WTC11 (cell line): Measurements from ENCODE around the gene TGFBI. TPM values are rescaled to one million over a fixed set of nuclear protein-coding genes. Genes with fewer than 3 reads are reported as not detected.
A peak's percentile ranks its signal among the peaks of the same experiment; 100 is the strongest.

Experiments
- ATAC-seq: fragments of 200-7000 bp; cut with Tn5 transposase; 2 replicates; pipeline ENCODE4 v1.10.0; 2021; ENCODE audit warnings: mild to moderate bottlenecking, moderate library complexity
- CTCF ChIA-PET: fragments of 300-600 bp; sonication (Branson Sonifier 250); formaldehyde crosslinking; loops from one replicate; lab custom pipeline; 2021; ENCODE audit warnings: antibody characterized with exemption; lab: Charles Lee
- POLR2A ChIA-PET: fragments of 350-600 bp; sonication (Branson Sonifier 250); formaldehyde crosslinking; loops from one replicate; lab custom pipeline; 2021; ENCODE audit warnings: antibody characterized with exemption; lab: Charles Lee
- DNase-seq: peaks from one replicate; pipeline ENCODE4 v3.0.0; 2021; ENCODE audit warnings: low spot score
- H3K27ac Mint-ChIP-seq: 2 replicates; pipeline ENCODE4 v1.8.0; 2021; ENCODE audit warnings: mixed read lengths
- H3K27me3 Mint-ChIP-seq: 2 replicates; pipeline ENCODE4 v1.8.0; 2021; ENCODE audit warnings: low read depth, mild to moderate bottlenecking, moderate library complexity, mixed read lengths
- H3K36me3 Mint-ChIP-seq: 2 replicates; pipeline ENCODE4 v1.8.0; 2021; ENCODE audit warnings: mixed read lengths
- H3K4me1 Mint-ChIP-seq: 2 replicates; pipeline ENCODE4 v1.8.0; 2022; ENCODE audit warnings: mixed read lengths
- H3K4me3 Mint-ChIP-seq: 2 replicates; pipeline ENCODE4 v1.8.0; 2021; ENCODE audit warnings: mild to moderate bottlenecking, moderate library complexity, mixed read lengths
- H3K9me3 Mint-ChIP-seq: 2 replicates; pipeline ENCODE4 v1.8.0; 2021; ENCODE audit warnings: mixed read lengths
- ATF1 ChIP-seq: sonication (generic); formaldehyde crosslinking; IDR thresholded peaks from 2 replicates; pipeline ENCODE4 v1.8.1; 2023; ENCODE audit warnings: mild to moderate bottlenecking, moderate library complexity, missing genetic modification reagents
- ATF6 ChIP-seq: sonication (generic); formaldehyde crosslinking; IDR thresholded peaks from 2 replicates; pipeline ENCODE4 v1.8.1; 2023; ENCODE audit warnings: mild to moderate bottlenecking, missing genetic modification reagents
- CDX4 ChIP-seq: fragments of 250-450 bp; sonication (Bioruptor Pico); IDR thresholded peaks from 2 replicates; pipeline ENCODE4 v1.9.0; 2021; ENCODE audit warnings: moderate library complexity, mild to moderate bottlenecking, inconsistent platforms, borderline replicate concordance
- ELF4 ChIP-seq: sonication (generic); formaldehyde crosslinking; IDR thresholded peaks from 2 replicates; pipeline ENCODE4 v1.8.1; 2022; ENCODE audit warnings: low read depth, mild to moderate bottlenecking, moderate library complexity, missing genetic modification reagents
- ESRRA ChIP-seq: sonication (generic); formaldehyde crosslinking; IDR thresholded peaks from 2 replicates; pipeline ENCODE4 v1.8.1; 2022; ENCODE audit warnings: mild to moderate bottlenecking, missing genetic modification reagents, borderline replicate concordance
- GABPB1 ChIP-seq: sonication (generic); formaldehyde crosslinking; IDR thresholded peaks from 2 replicates; pipeline ENCODE4 v1.8.1; 2023; ENCODE audit warnings: mild to moderate bottlenecking, missing genetic modification reagents
- MXD4 ChIP-seq: fragments of 250-450 bp; sonication (Bioruptor Pico); IDR thresholded peaks from 2 replicates; pipeline ENCODE4 v1.8.0; 2021; ENCODE audit warnings: mild to moderate bottlenecking, moderate library complexity, borderline replicate concordance
- NFATC4 ChIP-seq: fragments of 250-450 bp; sonication (Bioruptor Pico); IDR thresholded peaks from 2 replicates; pipeline ENCODE4 v1.9.0; 2021; ENCODE audit warnings: mild to moderate bottlenecking
- NR3C1 ChIP-seq: sonication (generic); formaldehyde crosslinking; conservative IDR thresholded peaks from 2 replicates; pipeline ENCODE4 v1.8.1; 2023; ENCODE audit warnings: low read depth, mild to moderate bottlenecking, missing genetic modification reagents
- OVOL2 ChIP-seq: fragments of 250-450 bp; sonication (Bioruptor Pico); IDR thresholded peaks from 2 replicates; pipeline ENCODE4 v1.9.0; 2021; ENCODE audit warnings: mild to moderate bottlenecking, borderline replicate concordance
- PRRX2 ChIP-seq: fragments of 250-450 bp; sonication (Bioruptor Pico); IDR thresholded peaks from 2 replicates; pipeline ENCODE4 v1.8.0; 2021; ENCODE audit warnings: mild to moderate bottlenecking
- RORB ChIP-seq: fragments of 250-450 bp; sonication (Bioruptor Pico); IDR thresholded peaks from 2 replicates; pipeline ENCODE4 v1.9.0; 2021; ENCODE audit warnings: mild to moderate bottlenecking
- SMAD3 ChIP-seq: sonication (generic); formaldehyde crosslinking; IDR thresholded peaks from 2 replicates; pipeline ENCODE4 v1.8.0; 2022; ENCODE audit warnings: missing genetic modification reagents, mild to moderate bottlenecking, borderline replicate concordance
- SMAD4 ChIP-seq: sonication (generic); formaldehyde crosslinking; IDR thresholded peaks from 2 replicates; pipeline ENCODE4 v1.8.0; 2022; ENCODE audit warnings: mild to moderate bottlenecking, missing genetic modification reagents
- TCF7 ChIP-seq: sonication (generic); formaldehyde crosslinking; IDR thresholded peaks from 2 replicates; pipeline ENCODE4 v1.8.0; 2022; ENCODE audit warnings: mild to moderate bottlenecking, low read depth, missing genetic modification reagents, moderate library complexity
- ZNF671 ChIP-seq: fragments of 250-450 bp; sonication (Bioruptor Pico); IDR thresholded peaks from 2 replicates; pipeline ENCODE4 v1.8.0; 2021; ENCODE audit warnings: mild to moderate bottlenecking
- total RNA-seq: library from RNA; stranded (reverse); gene quantifications from 3 replicates; pipeline ENCODE4 v1.2.3, GENCODE V29; 2021
- TF ChIP-seq, protein P1 (sequence below): fragments of 250-450 bp; sonication (Bioruptor Pico); IDR thresholded peaks from 2 replicates; pipeline ENCODE4 v1.9.0; 2021; ENCODE audit warnings: mild to moderate bottlenecking
- TF ChIP-seq, protein P2 (sequence below): fragments of 250-450 bp; sonication (Bioruptor Pico); IDR thresholded peaks from 2 replicates; pipeline ENCODE4 v1.9.0; 2021; ENCODE audit warnings: mild to moderate bottlenecking, borderline replicate concordance

The TGFBI gene
- total RNA-seq, 1 experiment from 2014 or later: 7.2 TPM

DNA sequence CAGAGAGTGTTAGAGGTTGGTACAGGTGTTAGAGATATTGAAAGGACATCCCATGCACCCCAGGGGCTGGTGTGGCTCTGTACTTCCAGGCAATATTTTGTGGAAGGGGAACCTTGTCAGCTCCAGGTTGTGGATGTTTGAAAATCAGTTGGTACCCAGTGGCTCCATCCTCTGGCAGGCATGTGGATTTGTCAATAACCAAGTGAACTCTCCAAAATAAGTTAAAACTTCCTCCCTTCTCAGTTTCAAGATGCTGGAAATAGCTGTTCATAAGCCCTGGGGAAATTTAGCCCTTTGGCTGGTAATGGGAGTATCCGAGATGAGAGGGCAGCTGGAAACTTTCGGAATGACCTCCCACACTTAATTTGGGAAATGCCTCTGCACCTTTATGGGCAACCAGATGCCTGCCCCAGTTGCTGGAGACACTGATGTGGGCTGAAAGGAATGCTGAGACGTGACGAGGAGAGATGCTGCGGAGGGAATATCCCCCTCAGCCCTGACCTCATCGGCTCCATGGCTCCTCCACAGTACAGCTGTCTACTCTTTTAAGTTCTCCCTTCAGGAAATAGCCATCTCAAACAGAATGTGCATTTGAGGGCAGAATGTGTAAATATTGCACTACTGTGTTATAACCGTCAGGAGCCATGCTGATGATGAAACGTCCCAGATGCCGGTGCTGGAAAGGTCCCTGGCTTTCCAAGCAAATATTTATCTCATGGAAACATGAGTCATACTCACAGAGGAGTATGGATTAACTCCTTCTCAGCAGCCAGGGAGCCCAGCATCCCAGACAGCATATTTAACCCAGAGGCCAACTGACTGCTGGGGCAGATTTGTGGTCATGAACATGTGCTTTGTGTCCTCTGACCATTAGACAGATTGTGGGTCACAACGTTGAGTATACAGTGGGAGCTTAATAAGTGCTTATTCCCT, 29.5 kb downstream of the TGFBI start:
- CTCF ChIA-PET: interaction anchor here (0.6 to 2.2 kb wide), 48 partner anchors 9 to 592 kb away, joined by 3 to 33 read pairs (median 6); partner anchors contain the start of genes SMAD5, SMIM32 and TGFBI
- TF ChIP-seq MXD4 (CRISPR knock-in tag): no peak
- TF ChIP-seq ESRRA (CRISPR knock-in tag): no peak
- peak; percentile 99 for TF ChIP-seq GABPB1 (CRISPR knock-in tag)
- TF ChIP-seq, protein P1, sequence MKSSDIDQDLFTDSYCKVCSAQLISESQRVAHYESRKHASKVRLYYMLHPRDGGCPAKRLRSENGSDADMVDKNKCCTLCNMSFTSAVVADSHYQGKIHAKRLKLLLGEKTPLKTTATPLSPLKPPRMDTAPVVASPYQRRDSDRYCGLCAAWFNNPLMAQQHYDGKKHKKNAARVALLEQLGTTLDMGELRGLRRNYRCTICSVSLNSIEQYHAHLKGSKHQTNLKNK (CRISPR knock-in tag): no peak
- TF ChIP-seq ELF4: no peak
- no peak for TF ChIP-seq NR3C1 (CRISPR knock-in tag)
- TF ChIP-seq, all 79 proteins: peak for 1
- Mint-ChIP-seq H3K27me3 (no peaks in the 10 kb centered on the region), H3K36me3 (no peaks in the 10 kb centered on the region), H3K9me3 (no peaks in the 10 kb centered on the region), H3K4me3 (no peak overlapping the region), H3K4me1 (peaks cover 16% of the 10 kb centered on the region), H3K27ac (no peak overlapping the region)
- DNase-seq (peak; percentile 33), ATAC-seq (peak; percentile 62)
- POLR2A ChIA-PET: interaction anchor here (0.9 kb wide), 1 partner anchor 81 kb away, joined by 3 read pairs; no protein-coding TSS in a partner anchor

DNA sequence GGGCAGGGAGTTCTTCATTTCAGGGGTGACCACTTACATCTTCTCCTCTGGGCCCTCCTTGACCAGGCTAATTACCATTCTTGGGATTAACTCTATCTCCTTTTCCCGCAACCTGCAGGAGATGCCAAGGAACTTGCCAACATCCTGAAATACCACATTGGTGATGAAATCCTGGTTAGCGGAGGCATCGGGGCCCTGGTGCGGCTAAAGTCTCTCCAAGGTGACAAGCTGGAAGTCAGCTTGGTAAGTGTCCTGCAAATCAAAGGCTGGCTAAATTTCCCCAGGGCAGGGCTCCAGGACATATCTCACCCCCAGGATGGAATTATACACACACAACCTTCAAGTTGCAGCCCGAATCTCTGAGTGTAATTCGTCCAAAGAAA, 30.2 kb downstream of the TGFBI start:
- no peak overlapping the region for H3K27ac Mint-ChIP-seq
- H3K27me3 Mint-ChIP-seq: no peaks in the 10 kb centered on the region
- no peak overlapping the region for H3K4me3 Mint-ChIP-seq
- no peaks in the 10 kb centered on the region for H3K36me3 Mint-ChIP-seq
- ATAC-seq (no peak), DNase-seq (no peak)
- H3K4me1 Mint-ChIP-seq: peaks cover 16% of the 10 kb centered on the region
- ChIA-PET POLR2A (no interaction called here), CTCF (interaction anchor here (1.8 to 2.2 kb wide), 3 partner anchors 16 to 81 kb away, joined by 8 to 31 read pairs (median 8); no protein-coding TSS in a partner anchor)
- no peaks in the 10 kb centered on the region for H3K9me3 Mint-ChIP-seq
- TF ChIP-seq ZNF671 (CRISPR knock-in tag): no peak
- TF ChIP-seq ATF1 (CRISPR knock-in tag): no peak
- no peak for TF ChIP-seq OVOL2
- no peak for TF ChIP-seq ATF6 (CRISPR knock-in tag)
- no peak for TF ChIP-seq CDX4 (CRISPR knock-in tag)
- TF ChIP-seq NFATC4: no peak
- TF ChIP-seq, protein P2, sequence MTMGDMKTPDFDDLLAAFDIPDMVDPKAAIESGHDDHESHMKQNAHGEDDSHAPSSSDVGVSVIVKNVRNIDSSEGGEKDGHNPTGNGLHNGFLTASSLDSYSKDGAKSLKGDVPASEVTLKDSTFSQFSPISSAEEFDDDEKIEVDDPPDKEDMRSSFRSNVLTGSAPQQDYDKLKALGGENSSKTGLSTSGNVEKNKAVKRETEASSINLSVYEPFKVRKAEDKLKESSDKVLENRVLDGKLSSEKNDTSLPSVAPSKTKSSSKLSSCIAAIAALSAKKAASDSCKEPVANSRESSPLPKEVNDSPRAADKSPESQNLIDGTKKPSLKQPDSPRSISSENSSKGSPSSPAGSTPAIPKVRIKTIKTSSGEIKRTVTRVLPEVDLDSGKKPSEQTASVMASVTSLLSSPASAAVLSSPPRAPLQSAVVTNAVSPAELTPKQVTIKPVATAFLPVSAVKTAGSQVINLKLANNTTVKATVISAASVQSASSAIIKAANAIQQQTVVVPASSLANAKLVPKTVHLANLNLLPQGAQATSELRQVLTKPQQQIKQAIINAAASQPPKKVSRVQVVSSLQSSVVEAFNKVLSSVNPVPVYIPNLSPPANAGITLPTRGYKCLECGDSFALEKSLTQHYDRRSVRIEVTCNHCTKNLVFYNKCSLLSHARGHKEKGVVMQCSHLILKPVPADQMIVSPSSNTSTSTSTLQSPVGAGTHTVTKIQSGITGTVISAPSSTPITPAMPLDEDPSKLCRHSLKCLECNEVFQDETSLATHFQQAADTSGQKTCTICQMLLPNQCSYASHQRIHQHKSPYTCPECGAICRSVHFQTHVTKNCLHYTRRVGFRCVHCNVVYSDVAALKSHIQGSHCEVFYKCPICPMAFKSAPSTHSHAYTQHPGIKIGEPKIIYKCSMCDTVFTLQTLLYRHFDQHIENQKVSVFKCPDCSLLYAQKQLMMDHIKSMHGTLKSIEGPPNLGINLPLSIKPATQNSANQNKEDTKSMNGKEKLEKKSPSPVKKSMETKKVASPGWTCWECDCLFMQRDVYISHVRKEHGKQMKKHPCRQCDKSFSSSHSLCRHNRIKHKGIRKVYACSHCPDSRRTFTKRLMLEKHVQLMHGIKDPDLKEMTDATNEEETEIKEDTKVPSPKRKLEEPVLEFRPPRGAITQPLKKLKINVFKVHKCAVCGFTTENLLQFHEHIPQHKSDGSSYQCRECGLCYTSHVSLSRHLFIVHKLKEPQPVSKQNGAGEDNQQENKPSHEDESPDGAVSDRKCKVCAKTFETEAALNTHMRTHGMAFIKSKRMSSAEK (CRISPR knock-in tag): no peak
- TF ChIP-seq TCF7: no peak
- TF ChIP-seq SMAD4 (CRISPR knock-in tag): no peak
- no peak for TF ChIP-seq ELF4
- no peak for TF ChIP-seq MXD4 (CRISPR knock-in tag)
- no peak for TF ChIP-seq SMAD3 (CRISPR knock-in tag)
- TF ChIP-seq PRRX2: no peak
- no peak for TF ChIP-seq RORB (CRISPR knock-in tag)
